Fibroblast of the aortic adventitia (primary cell): Measurements from ENCODE around the gene ZFP91. TPM values are rescaled to one million over a fixed set of nuclear protein-coding genes. Genes with fewer than 3 reads are reported as not detected.

Experiments used
- DNase-seq: peaks from one replicate; pipeline ENCODE4 v3.0.0-alpha.2; 2010; ENCODE audit warnings: low read depth
- H3K4me3 ChIP-seq: 2 replicates; pipeline ENCODE4 v1.5.1; 2011; ENCODE audit warnings: low read depth, mild to moderate bottlenecking, control low read depth, low read length, moderate library complexity
- total RNA-seq: library from RNA; depleted of rRNA; stranded (reverse); fragments of >200 nt; gene quantifications from 2 replicates; pipeline ENCODE4 v1.2.3, GENCODE V29; 2012; ENCODE audit warnings: low replicate concordance
- TF ChIP-seq, protein P1 (sequence below): IDR thresholded peaks from 2 replicates; pipeline ENCODE4 v1.5.1; 2011; ENCODE audit warnings: mild to moderate bottlenecking, low read length, control low read depth, inconsistent platforms; ENCODE audit not compliant: insufficient read depth

The ZFP91 gene, protein sequence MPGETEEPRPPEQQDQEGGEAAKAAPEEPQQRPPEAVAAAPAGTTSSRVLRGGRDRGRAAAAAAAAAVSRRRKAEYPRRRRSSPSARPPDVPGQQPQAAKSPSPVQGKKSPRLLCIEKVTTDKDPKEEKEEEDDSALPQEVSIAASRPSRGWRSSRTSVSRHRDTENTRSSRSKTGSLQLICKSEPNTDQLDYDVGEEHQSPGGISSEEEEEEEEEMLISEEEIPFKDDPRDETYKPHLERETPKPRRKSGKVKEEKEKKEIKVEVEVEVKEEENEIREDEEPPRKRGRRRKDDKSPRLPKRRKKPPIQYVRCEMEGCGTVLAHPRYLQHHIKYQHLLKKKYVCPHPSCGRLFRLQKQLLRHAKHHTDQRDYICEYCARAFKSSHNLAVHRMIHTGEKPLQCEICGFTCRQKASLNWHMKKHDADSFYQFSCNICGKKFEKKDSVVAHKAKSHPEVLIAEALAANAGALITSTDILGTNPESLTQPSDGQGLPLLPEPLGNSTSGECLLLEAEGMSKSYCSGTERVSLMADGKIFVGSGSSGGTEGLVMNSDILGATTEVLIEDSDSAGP
- total RNA-seq = 43.7 and 73.4 TPM in 2 replicates

DNA sequence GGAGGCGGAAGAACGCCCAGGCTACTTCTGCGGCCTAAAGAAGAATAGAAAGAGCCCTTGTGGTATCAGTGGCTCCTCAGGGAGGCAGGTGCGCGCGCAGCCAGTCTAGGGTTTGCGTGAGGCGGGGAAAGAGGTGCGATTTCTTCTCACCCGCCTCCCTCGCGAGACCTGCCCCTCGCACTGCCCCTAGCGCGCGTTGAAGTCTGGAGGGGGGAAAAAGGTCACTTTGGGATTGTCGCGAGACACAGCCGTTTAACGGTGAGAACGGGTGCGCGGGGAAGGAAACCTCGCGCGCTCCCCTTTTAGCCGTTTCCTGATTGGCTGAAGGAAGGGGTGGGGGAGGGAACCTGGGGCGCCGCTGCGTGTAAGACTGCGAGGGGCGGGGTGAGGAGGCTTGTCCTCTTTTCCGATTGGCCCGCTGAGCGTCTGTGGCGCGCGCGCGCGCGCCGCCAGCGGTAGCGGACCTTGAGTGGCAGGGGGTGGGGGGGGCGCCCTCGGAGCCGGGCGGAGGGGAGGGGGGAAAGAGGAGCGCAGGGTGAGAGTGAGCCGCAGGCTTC is at the start of gene ZFP91:
ZFP91 (plus strand) TSS at position 429 of the 557 bp plus-strand sequence. CDS start 219 bp downstream, outside the sequence.
- peak; percentile 98 for DNase-seq
- TF ChIP-seq, protein P1, sequence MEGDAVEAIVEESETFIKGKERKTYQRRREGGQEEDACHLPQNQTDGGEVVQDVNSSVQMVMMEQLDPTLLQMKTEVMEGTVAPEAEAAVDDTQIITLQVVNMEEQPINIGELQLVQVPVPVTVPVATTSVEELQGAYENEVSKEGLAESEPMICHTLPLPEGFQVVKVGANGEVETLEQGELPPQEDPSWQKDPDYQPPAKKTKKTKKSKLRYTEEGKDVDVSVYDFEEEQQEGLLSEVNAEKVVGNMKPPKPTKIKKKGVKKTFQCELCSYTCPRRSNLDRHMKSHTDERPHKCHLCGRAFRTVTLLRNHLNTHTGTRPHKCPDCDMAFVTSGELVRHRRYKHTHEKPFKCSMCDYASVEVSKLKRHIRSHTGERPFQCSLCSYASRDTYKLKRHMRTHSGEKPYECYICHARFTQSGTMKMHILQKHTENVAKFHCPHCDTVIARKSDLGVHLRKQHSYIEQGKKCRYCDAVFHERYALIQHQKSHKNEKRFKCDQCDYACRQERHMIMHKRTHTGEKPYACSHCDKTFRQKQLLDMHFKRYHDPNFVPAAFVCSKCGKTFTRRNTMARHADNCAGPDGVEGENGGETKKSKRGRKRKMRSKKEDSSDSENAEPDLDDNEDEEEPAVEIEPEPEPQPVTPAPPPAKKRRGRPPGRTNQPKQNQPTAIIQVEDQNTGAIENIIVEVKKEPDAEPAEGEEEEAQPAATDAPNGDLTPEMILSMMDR = no peak
- peak within 1 kb of the TSS; percentile 92 for H3K4me3 ChIP-seq

DNA sequence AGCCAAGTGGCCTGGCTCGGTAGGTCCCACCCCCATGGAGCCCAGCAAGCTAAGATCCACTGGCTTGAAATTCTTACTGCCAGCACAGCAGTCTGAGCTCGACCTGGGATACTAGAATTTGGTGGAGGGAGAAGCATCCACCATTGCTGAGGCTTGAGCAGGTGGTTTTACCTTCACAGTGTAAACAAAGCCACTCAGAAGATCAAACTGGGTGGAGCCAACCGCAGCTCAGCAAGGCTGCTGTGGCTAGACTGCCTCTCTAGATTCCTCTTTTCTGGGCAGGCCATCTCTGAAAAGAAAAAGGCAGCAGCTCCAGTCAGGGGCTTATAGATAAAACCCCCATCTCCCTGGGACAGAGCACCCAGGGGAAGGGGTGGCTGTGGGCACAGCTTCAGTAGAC is 48.6 kb upstream of the ZFP91 start:
- no peak for DNase-seq
- TF ChIP-seq, protein P1 = no peak
- no peak overlapping the region for H3K4me3 ChIP-seq

DNA sequence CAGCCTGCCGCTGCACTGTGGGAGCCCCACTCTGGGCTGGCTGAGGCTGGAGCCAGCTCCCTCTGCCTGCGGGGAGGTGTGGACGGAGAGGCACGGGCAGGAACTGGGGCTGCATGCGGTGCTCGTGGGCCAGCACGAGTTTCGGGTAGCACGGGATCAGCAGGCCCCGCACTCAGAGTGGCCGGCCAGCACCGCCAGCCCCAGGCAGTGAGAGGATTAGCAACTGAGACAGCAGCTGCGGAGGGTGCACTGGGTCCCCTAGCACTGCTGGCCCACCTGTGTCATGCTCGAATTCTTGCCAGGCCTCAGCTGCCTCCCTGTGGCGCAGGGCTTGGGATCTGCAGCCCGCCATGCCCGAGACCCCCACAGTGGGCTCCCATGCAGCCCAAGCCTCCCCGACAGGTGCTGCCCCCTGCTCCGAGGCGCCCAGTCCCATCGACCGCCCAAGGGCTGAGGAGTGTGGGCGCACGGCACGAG is 47.0 kb upstream of the ZFP91 start:
- TF ChIP-seq, protein P1 = no peak
- no peak for DNase-seq
- no peak overlapping the region for H3K4me3 ChIP-seq

DNA sequence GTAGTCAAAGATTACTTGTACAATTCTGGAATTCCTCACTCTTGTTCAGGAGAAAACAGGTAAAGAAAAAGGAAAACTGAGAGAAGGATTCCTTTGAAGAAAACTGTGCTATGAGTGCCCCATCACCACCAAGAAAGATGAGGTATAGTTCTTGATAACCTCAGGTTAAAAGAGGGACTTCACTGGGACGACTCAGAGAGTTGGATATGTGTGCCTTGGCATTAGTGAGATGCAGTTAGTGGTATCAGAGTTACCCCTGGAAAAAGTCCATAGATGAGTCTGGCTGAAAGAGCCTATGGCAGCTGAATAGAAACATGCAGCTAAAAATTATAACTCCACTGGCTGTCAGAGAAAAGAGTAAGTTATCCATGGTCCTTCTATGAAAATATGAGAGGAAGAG is 32.0 kb upstream of the ZFP91 start:
- no peak overlapping the region for H3K4me3 ChIP-seq
- TF ChIP-seq, protein P1 = no peak
- DNase-seq = no peak

DNA sequence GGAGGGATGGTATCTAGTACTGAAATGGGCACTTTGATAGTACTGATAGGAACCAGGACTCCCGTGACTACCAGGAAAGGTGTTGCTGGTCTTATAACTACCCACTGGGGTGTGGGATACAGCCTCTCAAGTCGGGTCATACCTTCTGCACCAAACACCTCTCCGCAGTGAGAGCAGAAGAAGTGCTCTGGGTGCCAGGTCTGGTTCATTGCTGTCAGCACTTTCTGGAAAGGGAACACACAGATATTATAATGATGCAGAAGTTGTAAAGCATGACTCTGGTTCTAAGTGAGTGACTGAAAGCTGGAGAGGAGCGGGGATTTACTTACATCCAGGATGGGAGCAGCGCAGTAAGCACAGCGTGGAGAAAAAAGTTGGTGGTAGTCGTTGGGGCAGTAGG is 29.2 kb upstream of the ZFP91 start:
- TF ChIP-seq, protein P1 = no peak
- H3K4me3 ChIP-seq = no peak overlapping the region
- no peak for DNase-seq

DNA sequence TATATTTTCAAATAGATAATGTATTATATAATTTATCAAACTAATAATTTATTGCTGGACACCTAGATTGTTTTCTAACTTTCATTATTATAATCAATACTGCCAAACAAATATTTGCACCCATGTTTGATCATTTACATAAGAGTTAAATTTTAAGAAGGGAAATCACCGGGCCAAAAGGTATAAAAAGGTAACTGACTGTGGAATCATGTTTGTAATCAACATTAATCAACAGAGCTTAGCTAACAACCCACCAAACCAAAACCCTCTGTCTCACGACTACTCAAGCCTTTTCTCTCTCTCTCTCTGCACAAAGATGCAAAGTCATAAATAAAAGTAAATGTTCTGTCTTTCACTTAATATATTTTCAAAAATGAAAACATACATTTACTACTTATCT is 18.0 kb upstream of the ZFP91 start:
- no peak overlapping the region for H3K4me3 ChIP-seq
- no peak for DNase-seq
- TF ChIP-seq, protein P1 = no peak
